HG02759 (cell line): Measurements from ENCODE around the gene TUBA4B.

Experiments
- ATAC-seq: cut with Tn5 transposase; IDR thresholded peaks from one replicate; pipeline ENCODE4 v1.9.1; 2021; ENCODE audit warnings: mild to moderate bottlenecking, moderate library complexity; ENCODE audit not compliant: unreplicated experiment

The TUBA4B gene

GRCh38 chr2:219289537-219290361 is 36.7 kb downstream of the TUBA4B start:
- no peak for ATAC-seq

DNA sequence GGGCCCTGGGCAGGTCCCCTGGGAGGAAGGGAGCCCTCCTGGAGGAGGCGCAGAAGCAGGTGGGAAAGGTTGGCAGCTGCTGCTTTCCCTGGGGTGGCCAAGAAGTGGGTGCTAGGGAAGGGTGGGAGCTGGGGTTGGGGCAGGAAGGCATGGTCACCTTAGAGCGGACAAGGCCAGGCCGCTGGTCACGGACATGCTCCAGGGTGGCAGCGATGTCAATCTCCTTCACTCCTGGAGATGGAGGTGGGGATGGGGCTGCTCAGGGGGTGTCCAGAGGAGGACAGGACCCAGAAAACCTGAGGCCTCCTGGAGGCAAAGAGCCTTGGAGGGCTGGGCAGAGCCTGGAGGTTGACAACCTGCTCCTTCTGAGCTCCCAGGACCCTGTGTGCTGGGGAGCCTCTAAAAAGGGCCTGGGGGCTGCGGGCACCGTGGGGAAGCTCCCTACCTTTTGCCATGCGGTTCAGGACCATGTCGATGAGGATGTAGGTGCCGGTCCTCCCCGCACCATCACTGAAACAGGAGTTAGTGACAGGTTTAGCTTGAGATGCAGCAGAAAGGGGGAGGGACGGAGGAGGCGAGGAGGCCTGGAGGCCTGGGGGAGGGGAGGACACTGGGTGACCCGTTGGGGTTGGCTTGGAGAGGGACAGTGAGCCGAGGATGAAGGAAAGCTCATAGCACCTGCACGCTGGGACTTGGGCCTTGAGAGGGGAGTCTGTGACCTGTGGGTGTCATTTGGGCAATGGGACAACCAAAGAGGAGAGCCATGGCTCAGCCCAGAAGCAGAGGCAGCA is 37.5 kb downstream of the TUBA4B start:
- ATAC-seq: no peak

GRCh38 chr2:219291394-219291793 is 38.4 kb downstream of the TUBA4B start:
- no peak for ATAC-seq

- ATAC-seq: no peak
Measured at GRCh38 chr2:219291910-219292490, 39.0 kb downstream of the TUBA4B start.

DNA sequence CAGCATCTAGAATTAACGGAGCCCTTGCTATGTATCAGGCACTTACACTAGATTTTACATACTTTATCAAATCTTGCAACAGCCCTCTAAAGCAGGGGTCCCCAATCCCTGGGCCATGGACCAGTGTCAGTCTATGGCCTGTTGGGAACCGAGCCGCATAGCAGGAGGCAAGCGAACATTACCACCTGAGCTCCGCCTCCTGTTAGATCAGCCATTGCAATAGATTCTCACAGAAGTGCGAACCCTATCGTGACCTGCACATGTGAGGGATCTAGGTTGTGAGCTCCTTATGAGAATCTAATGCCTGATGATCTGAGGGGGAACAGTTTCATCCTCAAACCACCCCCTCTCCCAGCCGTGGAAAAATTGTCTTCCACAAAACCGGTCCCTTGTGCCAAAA is 39.6 kb downstream of the TUBA4B start:
- no peak for ATAC-seq

- no peak for ATAC-seq
Measured at GRCh38 chr2:219293736-219294231, 40.7 kb downstream of the TUBA4B start.

GRCh38 chr2:219294356-219295351 is 41.6 kb downstream of the TUBA4B start:
- peak; percentile 87 for ATAC-seq

GRCh38 chr2:219296142-219296541 is 43.1 kb downstream of the TUBA4B start:
- no peak for ATAC-seq

- ATAC-seq: no peak
Measured at GRCh38 chr2:219296631-219297391, 43.8 kb downstream of the TUBA4B start.

DNA sequence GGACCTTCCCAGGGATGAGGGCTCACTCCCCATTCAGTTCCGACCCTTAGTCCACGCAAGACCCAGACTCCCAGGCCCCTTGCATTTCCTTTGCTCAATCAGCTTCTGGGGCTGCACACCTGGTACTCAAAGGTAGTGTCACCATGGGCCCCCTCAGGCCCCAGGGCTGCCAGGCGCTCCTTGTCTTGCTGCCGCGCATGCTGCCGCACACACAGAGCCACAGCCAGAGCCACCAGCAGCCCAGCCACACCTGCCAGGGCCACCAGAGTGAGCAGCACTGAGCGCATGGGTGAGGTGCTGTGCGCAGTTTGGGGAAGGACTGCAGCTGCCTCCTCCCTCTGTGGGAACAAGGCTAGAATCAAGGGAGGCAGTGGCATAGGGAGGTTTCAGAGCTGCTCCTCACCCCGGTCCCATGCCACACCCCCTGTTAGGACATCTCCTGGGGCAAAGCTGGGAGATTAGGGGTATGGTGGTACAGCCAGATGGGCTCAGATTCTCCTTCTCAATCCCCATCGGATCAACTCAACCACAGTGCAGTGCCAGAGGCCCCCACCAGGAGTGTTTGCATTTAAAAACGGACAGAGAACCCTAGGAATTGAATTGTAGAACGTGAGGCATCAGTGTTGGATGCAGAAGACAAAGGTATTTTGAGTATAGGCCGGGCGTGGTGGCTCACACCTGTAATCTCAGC is 44.9 kb downstream of the TUBA4B start:
- no peak for ATAC-seq

- peak; percentile 50 for ATAC-seq
Measured at GRCh38 chr2:219298759-219299371, 45.8 kb downstream of the TUBA4B start.

DNA sequence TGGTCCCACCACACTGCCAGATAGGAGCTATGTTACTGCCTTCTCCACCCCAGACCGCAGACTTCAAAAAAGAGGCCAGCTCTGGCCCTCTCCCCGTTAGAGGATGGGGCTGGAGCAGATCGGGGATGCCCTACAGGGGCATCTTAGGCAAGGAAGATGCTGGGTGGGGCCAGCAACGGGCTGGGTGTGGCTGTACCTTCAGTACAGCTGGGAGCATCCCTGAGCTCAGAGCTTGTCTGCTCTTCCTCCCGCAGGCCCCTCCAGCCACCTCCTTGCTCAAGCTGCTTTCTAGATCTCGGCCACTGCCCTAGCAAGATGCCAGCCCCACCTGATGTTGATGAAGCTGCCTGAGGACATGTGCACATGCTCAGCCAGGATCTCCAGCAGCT is 46.3 kb downstream of the TUBA4B start:
- ATAC-seq: no peak

GRCh38 chr2:219300022-219300421 is 47.0 kb downstream of the TUBA4B start:
- no peak for ATAC-seq

DNA sequence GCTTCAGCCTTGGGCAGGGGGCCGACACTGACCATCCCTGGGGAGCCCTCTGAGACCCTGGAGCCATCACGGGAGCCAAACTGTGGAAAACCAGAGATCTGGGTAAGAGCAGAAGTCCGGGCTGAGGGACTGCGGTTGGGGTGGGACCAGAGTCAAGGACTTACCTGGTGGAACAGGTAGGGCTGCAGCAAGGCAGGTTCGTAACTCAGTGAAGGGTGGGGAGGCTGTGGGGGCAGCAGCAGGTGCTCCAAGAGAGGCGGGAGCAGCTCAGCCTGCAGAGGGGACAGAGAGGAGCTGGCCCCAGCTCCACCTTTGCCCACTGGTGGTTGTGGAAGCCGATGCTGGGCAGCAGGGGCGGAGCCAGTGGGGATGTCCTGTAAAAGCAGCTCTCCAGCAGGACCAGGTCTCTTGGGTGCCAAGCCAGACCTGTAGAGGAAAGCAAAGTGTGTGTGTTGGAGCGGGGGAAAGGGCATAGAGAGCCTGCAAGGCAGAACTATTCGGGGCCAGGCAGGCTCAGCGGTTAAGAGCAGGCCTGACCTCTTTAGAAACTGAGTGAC is 49.4 kb downstream of the TUBA4B start:
- no peak for ATAC-seq

GRCh38 chr2:219304223-219304622 is 51.2 kb downstream of the TUBA4B start:
- no peak for ATAC-seq

DNA sequence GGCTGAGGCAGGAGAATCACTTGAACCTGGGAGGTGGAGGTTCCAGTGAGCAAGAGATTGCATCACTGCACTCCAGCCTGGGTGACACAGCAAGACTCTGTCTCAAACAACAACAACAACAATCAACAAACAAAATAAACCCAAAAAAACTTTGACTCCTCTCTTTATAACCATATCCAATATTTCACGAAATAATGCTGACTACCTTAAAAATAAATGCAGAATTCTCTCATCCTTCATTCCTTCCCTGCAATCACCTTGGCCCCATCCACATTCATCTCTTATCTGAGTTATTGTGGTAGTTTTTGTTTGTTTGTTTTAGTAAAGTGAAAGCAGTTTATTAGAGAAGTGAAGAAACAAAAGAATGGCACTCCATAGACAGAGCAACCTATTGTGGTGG is 53.0 kb downstream of the TUBA4B start:
- no peak for ATAC-seq

DNA sequence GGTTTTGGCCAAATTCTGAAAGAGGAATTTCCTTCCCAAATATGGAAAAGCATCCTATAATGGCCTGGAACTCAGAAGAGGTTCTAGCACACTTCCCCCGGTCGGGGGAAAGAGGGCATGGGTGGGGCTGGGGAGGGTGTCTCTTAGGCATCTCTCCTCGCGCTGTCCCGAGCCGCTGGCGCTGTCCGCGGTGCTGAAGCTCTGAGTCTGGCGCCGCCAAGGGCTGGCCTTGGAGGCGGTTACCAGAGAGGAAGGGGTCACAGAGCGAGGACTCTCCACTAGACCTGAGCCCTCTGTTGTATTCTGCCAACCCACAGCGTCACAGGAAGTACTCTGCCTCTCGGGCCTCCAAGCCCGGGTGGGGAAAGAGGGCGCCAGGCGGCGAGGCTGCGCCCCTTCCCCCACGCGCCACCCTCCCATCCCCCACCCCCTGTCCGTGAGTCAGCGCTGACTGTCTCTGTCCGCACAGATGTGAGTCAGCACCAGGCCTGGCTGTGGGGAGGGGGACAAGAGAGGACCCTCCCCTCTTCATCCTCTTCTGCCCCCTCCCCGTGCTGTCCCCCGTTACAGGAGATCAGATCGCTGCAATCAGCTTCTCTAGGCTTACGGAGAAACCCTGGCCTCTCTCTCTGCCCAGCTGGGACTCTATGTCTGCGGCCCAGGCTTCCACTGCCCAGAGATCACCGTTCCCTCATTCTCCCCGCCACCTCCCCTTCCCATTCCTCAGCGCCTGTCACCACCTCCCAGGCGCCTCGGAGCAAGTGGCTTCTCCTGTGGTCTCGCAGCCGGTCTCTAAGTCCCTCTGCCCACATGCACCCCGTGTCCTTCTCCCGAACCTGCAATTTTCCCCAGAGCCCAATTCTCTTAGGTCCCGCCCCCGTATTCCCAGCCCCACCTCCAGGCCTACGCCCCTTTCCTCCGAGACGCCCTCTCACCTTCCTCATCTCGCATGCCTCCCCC is 55.4 kb downstream of the TUBA4B start:
- no peak for ATAC-seq
